NOMO-1 treated with DMSO at 0.1 percent for 48 hours (cell line): ENCODE data around the gene REG1B.

Experiments
- DNase-seq: peaks from one replicate; lab custom pipeline; 2025; ENCODE audit not compliant: unreplicated experiment; lab: John Stamatoyannopoulos, UW

The REG1B gene, protein sequence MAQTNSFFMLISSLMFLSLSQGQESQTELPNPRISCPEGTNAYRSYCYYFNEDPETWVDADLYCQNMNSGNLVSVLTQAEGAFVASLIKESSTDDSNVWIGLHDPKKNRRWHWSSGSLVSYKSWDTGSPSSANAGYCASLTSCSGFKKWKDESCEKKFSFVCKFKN

DNA sequence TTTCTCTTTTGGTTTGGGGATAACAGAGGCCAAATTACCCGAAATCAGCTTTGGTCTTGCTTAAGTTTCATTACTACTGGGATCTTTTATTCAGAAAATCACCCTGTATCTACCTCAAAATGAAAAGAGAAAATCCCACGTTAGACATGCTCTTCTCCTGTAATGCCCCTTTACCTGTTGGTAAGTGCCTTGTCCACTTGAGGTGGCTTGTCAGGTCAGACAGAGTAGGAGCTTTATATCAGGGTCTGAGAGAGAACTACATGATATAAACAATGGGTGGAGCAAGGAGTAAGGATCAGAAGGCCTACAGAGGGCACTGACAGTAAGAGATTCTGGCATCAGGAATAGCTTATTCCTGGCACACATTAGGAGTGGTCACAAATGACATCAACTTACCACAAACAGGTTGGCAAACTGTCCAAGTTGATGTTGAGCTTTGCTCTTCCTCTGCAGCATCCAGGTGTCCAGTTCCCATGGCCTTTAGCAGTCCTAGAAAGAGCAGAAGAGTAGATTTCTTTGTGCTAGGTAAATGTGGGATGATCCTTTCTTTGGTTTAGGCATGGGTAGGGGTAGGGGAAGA is at the start of gene REG1B:
Gene REG1B, minus strand, starts transcription at position 209 of the 580 bp plus-strand sequence. CDS start 381 bp downstream, outside the sequence.
- no peak for DNase-seq

DNA sequence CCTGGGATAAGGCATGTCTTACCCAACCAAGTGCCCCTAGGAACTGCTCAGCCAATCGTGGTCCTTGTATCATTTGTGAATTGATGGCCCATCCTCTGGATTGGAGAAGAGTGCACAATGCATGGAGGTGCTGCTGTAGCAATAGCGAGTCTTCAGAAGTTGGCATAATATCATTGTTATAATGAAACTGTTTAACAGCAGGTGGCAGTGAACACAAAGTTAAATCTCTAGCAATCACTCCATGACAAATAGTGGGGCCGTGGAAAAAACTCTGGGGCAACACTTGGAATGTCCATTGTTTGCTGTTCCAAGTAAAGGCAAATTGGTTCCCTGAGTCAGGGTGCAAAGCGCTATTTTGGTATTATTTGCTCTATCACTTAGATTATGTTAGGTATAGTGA is 43.9 kb upstream of the REG1B start:
- no peak for DNase-seq

DNA sequence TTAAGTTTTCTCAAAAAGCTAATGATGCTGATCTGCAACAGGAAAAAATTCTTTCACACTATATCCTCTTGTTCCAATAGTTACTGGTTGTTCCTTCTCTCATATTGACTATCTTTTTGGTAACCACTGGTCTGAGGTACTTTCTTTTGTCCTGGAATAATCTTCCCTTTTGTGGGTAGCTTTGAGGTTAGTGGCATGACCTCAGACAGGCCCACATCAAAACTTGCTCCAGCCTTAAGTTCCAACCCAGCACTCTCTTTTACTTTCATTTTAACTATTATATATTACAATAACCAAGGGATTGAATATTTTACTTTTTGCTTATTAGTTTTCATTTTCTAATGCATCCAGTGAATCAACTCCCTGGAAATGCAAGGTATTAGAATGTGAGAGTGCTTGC is 42.0 kb upstream of the REG1B start:
- no peak for DNase-seq

DNA sequence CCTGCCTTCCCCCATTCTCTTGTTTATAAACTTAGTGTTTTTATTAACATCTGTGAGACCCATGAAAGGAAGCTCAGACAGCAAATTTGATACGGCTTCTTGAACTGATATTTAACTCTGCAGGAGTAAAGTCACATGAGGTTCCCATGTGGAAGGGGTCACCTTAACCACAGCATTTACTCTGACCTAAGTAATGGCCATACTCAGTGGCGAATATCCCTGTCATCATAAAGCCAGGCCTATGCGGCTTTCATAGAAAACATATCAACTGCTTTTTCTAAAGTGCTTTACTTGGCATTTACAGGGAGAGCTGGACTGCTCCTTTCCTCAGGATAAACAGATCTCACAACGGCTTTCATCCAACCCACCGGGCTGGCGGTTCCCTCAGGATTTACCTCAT is 41.5 kb upstream of the REG1B start:
- DNase-seq: no peak

DNA sequence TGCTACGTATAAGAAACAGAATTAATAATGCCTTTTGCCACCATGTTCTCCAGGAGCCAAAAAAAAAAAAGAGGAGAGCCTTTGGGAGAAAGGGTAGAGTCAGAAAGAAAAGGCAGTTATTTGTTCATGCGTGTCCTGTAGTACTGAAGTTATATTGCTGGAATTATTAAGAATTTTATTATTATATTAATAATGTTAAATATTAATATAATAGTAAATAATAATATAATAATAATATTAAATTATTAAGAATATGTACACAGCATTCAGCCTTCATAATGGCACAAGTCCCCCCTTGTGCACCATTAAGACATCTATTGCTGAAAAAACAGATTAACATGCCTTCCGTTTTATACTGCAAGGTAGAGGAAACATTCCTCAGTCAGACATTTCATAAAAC is 40.6 kb upstream of the REG1B start:
- no peak for DNase-seq

DNA sequence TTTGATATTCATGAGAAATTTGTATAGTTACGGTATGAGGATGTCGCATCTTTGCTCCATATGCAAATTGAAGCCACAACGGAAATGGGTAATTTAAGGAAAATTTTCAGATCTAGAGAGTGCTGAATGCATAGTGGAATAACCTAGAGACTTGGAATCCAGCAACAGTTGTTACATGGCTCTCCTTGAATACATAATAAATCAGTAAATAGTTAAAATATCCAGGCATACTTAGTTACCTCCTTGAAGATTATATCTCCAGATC is 37.9 kb upstream of the REG1B start:
- no peak for DNase-seq

DNA sequence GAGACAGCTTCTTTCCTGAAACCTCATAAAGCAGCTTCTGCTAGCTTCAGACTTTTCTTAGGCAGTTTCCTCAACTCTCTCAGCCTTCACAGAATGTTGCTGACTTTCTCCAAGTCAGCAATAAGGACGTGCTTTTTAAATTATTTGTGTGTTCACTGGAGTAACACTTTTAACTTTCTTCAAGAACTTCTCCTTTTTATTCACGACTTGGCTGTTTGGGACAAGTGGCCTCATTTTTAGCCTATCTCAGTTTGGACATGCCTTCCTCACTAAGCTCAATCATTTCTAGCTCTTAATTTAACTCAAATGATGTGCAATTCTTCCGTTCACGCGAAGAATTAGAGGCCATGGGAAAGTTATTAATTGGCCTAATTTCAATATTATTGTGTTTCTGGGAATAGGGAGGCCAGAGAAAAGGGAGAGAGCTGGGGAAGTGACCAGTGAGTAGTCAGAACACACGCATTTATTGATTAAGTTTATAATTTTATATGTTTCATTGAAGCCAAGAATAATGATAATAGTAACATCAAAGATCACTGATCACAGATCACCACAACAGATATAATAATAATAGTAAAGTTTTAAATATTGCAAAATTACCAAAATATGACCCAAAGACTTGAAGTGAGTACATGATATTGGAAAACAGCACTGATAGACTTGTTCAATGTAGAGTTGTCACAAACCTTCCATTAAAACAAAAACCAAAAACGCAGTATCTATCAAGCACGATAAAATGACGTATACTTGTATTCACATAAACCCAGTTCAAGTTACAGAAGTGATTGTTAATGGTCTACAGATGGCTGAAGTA is 37.3 kb upstream of the REG1B start:
- no peak for DNase-seq

DNA sequence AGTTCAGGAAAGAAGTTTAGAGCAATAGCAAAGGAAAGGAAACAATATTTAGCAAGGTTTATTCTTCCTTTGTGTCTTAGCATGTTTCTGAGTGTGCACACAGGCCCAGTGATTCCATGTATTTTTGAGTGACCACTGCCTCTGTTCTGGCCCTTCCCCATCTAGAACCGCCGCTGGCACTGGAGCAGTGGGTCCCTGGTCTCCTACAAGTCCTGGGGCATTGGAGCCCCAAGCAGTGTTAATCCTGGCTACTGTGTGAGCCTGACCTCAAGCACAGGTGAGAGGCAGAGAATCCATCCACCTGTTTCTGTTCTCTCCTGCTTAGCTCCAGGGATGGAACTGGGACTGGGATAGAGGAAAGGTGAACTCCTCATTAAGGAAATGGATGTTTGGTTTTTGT is 34.9 kb upstream of the REG1B start:
- DNase-seq: no peak

DNA sequence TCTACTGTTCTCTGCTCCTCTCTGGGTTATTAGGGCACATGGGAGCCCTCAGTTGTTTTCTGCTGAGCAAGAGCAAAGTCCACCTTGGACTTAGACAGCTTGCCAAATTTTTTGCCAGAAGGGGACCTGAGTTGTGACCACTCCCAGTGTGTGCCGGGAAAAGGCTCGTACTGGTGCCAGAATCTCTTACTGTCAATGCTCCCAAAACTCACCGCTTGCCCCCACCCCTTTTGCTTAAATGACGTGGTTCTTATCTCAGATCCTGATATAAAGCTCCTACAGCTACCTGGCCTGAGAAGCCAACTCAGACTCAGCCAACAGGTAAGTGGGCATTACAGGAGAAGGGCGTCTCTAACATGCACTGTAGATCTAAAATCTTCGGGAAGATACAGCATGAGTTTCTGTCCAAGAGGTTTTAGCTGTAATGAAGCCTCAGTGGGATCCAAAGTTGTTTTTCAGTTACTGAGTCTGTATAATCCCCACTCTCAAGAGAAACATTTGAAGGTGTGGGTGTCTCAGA is 32.5 kb upstream of the REG1B start, which contains the start of gene REG1A:
Gene REG1A, plus strand, starts transcription at position 295 of the 520 bp plus-strand sequence. CDS start 374 bp downstream, outside the sequence.
- DNase-seq: no peak

DNA sequence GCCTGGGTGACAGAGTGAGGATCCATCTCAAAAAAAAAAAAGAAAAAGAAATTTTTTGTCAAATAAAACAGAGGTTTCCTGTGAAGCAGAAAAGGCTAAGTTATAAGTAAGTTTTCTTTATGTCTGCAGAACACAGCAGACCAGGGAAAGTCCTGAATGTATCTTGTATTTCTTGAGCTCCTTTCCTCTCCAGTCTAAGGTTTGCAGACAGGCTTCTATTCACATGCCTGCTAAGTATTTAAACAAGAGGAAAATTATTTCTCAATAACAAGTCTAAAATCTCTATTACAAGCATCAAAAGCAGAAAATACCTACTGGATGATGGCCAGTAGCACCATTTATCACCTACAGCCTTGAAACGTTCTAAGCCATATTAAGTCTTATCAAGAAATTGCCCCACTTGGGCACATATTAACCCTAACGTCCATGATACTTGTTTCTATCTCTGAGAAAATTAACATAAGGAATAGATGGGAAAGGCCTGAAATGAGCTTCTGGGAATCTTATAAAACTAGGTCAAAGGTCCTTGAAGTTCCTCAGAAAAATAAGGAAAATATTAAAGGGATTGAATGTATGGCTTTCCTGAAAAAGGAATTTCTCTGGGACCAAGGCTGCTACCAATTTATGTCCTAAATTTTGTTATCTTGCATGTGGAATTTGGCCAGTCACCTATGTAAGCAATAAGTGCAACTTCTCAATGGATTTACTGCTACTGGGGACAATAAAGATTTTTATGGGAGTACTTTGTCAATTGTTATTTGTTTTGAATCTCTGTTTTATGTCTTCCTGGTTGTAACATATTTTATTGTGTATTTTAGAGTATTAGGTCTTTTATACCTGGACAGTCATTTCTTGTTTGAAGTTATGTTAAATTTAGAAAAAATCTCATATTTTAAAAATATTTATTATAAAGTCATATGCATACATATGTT is 29.5 kb upstream of the REG1B start:
- DNase-seq: no peak

DNA sequence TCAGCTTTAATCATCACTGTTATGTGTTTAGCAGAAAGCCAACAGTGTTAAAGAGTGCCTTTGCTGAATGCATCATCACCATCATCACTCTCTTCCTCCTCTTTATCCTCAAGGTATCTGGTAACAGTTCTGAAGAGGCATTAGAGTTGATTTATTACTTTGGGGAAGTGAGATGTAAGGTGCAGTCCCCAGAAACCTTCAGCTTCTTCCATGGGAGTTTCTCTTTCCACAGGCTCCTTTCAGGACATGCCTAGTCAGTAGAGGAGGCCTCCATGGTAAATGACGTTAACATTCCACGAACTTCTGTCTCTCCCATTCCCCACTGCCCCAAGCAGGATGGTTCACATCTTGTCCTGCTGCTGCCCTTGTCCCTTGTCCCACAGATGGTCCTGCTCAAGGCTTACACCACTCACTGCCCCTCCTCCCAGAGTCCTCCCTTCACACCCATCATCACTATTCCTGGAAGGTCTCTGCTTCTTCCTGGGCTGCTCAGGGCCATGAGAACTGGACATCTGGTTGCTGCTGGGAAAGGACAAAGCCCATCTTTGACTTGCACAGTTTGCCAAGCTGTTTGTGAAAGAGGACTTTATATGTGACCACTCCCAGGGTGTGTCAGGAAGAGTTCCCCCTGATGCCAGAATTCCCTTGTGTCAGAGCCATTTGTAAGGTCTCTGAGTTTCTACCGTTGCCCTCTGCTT is 27.2 kb upstream of the REG1B start:
- no peak for DNase-seq

DNA sequence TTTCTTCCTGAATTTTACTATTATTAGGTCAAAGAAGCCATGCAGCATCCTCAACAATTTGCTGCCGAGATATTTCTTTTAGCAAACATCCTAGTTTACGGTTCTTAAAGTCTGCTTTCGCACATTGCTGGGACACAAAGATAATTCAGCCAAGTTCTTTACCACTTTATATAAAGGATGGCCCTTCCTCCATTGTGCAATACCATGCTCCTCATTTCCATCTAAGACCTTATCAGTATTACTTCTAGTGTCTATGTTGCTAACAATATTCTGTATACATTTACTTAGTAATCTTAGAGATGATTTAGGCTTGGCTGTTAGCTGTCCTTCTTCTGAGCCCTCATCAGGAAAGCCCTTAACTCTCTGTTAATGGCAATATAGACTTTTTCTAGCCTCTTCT is 24.5 kb upstream of the REG1B start:
- no peak for DNase-seq

DNA sequence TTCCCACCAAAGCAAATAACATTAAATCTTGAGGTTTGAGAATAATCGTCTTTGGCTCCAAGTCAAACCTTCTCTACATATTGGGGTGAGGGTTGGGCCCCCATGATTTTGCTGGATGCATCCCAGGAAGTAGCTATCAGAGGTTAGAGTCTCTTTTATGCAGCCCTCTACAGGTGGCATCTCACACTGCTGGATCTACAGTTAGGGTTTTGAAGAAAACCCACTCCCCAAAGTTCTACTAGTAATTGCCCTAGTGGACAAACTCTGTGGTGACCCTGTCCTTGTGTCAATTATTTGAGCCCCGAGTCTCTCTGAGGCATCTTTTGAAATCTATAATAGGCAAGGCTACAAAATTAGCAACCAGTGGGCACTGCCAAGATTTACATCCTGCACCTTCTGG is 17.5 kb upstream of the REG1B start:
- DNase-seq: no peak

DNA sequence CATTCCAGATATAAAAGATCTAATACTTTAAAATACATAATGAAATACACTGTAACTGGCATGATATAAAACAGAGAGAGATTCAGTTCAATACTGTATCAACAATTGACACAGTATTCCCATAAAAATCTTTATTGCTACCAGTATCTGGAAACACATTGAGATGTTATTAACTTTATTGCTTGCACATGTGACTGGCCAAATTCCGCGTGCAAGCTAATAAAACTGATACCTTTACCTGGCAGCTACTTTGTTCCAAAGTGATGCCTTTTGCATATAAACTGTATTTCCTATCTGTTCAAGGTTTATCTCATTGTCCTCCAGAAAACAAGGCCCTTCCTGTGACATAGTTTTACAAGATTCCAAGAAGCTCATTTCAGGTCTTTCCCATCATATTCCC is 15.4 kb upstream of the REG1B start:
- no peak for DNase-seq

DNA sequence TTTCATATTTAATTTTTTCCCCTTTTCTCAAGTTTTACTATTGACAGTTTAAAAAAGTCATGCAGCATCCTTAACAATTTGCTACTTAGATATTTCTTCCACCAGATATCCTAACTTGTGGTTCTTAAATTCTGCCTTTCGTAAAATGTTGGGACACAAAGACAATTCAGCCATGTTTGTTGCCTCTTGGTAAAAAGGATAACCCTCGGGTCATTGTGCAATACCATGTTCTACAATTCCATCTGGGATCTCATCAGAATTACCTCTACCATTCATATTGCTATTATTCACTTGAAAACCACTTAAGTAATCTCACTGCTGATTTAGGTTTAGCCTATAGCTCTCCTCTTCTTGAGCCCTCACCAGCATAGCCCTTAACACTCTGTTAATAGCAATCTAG is 13.2 kb upstream of the REG1B start:
- DNase-seq: no peak

DNA sequence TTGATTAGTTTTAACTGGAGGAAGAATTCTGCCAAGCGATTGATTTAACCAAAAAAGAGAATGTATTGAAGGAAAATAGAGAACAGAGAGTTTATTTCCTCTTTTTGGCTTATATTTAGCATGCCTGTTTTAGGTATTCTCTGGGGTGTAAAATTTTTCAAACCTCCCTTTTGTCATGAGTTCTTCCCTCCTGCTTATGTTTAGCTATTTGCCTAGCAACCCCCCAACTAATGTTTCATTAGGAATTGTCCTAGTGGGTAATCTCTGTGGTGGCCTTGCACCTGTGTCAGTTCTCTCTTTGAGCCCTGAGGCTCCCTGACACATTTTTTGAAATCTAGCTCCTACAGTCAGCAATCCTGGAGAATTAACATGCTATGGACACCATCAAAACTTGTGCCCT is 12.5 kb upstream of the REG1B start:
- DNase-seq: no peak

DNA sequence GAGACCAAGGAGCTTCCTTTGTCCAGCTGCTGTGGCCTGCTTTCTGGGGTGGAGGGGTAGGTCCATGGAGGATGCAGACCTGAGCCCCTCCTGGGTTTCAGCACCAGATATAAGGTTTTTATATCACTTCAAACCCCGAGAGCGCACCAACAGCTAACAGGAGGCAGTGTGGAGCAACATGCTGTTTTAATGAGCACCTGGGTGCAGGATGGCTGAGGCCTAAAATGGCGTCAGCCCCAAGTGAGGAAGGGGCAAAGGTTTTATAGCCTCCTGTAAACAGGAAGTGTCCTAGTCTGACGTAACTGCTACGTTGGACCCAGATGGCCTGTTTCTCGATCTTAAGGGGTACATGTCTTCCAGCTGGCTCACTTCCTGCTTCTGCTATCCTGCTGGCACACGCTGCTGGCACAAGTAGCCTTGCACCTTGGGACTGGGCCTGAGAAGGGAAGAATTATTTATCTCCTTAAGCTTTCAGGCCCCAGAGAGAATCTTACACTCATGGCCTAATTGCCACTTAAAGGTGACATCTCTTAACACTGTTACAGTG is 11.4 kb upstream of the REG1B start:
- no peak for DNase-seq

DNA sequence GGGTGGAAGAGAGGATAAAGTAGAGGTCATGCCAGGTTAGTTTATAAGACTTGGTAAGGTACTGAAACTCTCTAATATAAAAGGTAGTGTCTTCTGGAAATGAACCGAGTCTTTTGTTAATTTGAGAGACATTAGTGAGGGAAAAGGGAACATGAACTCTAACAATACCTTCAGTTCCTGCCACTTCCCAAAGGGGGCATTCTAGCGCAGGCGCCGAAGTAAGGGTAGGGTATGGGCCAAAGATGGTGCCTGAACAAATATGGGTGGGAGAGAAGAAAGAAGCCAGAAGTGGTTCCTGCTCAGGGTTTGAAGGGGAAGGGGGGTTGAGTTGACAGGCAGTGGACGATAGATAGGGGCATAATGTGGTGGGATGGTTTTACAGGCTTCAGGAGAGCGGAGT is 10.1 kb upstream of the REG1B start:
- no peak for DNase-seq

DNA sequence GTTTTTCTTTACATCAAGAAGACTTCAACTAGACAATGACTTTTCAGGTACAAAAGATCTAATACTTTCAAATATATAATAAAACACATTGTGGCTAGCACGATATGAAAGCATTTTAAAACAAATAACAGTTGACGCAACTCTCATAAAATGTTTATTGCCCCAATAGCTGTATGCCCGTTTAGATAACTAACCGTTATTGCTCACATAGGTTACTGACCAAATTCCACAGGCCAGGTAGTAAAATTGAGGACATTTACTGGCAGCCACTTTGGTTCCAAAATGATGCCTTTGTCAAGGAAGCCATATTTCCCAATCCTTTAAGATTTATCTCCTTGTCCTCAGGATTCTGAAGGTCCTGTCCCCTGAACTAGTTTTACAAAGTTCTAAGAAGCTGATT is 2.9 kb upstream of the REG1B start:
- DNase-seq: no peak

DNA sequence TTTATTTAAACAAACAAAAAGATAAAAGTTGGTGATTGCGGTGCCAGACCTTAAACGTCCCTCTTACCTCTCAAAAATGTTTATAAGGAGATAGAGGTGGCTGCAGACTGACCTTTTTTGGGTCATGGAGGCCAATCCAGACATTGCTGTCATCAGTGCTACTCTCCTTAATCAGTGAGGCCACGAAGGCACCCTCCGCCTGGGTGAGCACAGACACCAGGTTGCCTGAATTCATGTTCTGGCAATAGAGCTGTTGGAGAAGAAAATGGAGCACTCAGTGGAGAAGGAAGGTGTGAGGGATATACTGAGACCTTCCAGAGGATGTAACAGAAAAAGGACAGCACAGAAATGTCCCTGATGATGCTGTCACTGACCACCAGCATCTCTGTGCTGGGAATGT is 1.5 kb downstream of the REG1B start:
- DNase-seq: no peak
